ENCODE results near the gene GPR142. TPM values are rescaled to one million over a fixed set of nuclear protein-coding genes. Genes with fewer than 3 reads are reported as not detected.

The GPR142 gene
- total and polyA plus RNA-seq, 2 of the 13 experiments (the other 11 are each of a cell fraction or from before 2014, with no cell fraction given): not detected

GRCh38 chr17:74373838-74374606 lies 6.7 kb downstream of the GPR142 start (continued):
- TF ChIP-seq AKNA (CRISPR knock-in tag; IDR thresholded peaks at IDR 0.05; ENCODE audit: borderline replicate concordance): no peak
- TF ChIP-seq CHCHD3 (CRISPR knock-in tag; IDR thresholded peaks at IDR 0.05): no peak
- 0 out of 2 replicates have a peak, but pooled peaks have one; percentile 47 for TF ChIP-seq MLX (CRISPR knock-in tag; IDR thresholded peaks at IDR 0.05)
- peak; percentile 85 for TF ChIP-seq NR2F6 (IDR thresholded peaks at IDR 0.05)
- peak; percentile 95 for TF ChIP-seq NR2F6 (CRISPR knock-in tag; IDR thresholded peaks at IDR 0.05)
- TF ChIP-seq CEBPG (CRISPR knock-in tag; IDR thresholded peaks at IDR 0.05): peak; percentile 70
- TF ChIP-seq, protein P1, sequence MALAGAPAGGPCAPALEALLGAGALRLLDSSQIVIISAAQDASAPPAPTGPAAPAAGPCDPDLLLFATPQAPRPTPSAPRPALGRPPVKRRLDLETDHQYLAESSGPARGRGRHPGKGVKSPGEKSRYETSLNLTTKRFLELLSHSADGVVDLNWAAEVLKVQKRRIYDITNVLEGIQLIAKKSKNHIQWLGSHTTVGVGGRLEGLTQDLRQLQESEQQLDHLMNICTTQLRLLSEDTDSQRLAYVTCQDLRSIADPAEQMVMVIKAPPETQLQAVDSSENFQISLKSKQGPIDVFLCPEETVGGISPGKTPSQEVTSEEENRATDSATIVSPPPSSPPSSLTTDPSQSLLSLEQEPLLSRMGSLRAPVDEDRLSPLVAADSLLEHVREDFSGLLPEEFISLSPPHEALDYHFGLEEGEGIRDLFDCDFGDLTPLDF (CRISPR knock-in tag; IDR thresholded peaks at IDR 0.05): no peak
- peak; percentile 66 for TF ChIP-seq SKI (IDR thresholded peaks at IDR 0.05; ENCODE audit: partially characterized antibody)
- TF ChIP-seq ZNF746 (CRISPR knock-in tag; IDR thresholded peaks at IDR 0.05): no peak; the same call in 1 of the 2 replicates
- no peak for TF ChIP-seq PHB2 (IDR thresholded peaks at IDR 0.05; ENCODE audit: partially characterized antibody)
- TF ChIP-seq, protein P2, sequence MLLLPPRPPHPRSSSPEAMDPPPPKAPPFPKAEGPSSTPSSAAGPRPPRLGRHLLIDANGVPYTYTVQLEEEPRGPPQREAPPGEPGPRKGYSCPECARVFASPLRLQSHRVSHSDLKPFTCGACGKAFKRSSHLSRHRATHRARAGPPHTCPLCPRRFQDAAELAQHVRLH (CRISPR knock-in tag; IDR thresholded peaks at IDR 0.05; ENCODE audit: borderline replicate concordance, low read depth): peak; percentile 92; the same call in 1 of the 2 replicates
- TF ChIP-seq ZNF326 (CRISPR knock-in tag; IDR thresholded peaks at IDR 0.05; ENCODE audit: borderline replicate concordance): no peak
- TF ChIP-seq MBD4 (IDR thresholded peaks at IDR 0.05; ENCODE audit: borderline replicate concordance, low read length): no peak
- no peak for TF ChIP-seq CREB1 (IDR thresholded peaks at IDR 0.05)
- 0 out of 2 replicates have a peak, but pooled peaks have one; percentile 56 for TF ChIP-seq CREB1 (CRISPR knock-in tag; IDR thresholded peaks at IDR 0.05)
- TF ChIP-seq ZZZ3 (CRISPR knock-in tag; IDR thresholded peaks at IDR 0.05; ENCODE audit: borderline replicate concordance): no peak
- no peak for TF ChIP-seq KLF6 (CRISPR knock-in tag; IDR thresholded peaks at IDR 0.05)
- no peak for TF ChIP-seq ZNF615 (CRISPR knock-in tag; IDR thresholded peaks at IDR 0.05; ENCODE audit: borderline replicate concordance)
- TF ChIP-seq ZNF619 (CRISPR knock-in tag; IDR thresholded peaks at IDR 0.05): no peak
- no peak for TF ChIP-seq AGO2 (optimal IDR thresholded peaks at IDR 0.05; ENCODE audit: low read depth, low read length)
- TF ChIP-seq ZBTB21 (CRISPR knock-in tag; IDR thresholded peaks at IDR 0.05): peak; percentile 44; the same call in 1 of the 2 replicates
- TF ChIP-seq ZNF350 (CRISPR knock-in tag; IDR thresholded peaks at IDR 0.05; ENCODE audit: borderline replicate concordance, low read depth): peak; percentile 52; the same call in 1 of the 2 replicates
- TF ChIP-seq TEF (CRISPR knock-in tag; IDR thresholded peaks at IDR 0.05): no peak
- no peak for TF ChIP-seq NR1H2 (CRISPR knock-in tag; IDR thresholded peaks at IDR 0.05; ENCODE audit: borderline replicate concordance, low read depth)
- peak; percentile 58 for TF ChIP-seq TEAD3 (CRISPR knock-in tag; optimal IDR thresholded peaks at IDR 0.05; ENCODE audit: borderline replicate concordance)

Data from HepG2 (cell line).